Measurements from ENCODE around the gene RPL5. TPM values are rescaled to one million over a fixed set of nuclear protein-coding genes. Genes with fewer than 3 reads are reported as not detected.

Gene RPL5
- total and polyA plus RNA-seq, 2 of the 8 experiments (the other 6 are each of a cell fraction or from before 2014, with no cell fraction given): 1,506 to 2,034 TPM

DNA sequence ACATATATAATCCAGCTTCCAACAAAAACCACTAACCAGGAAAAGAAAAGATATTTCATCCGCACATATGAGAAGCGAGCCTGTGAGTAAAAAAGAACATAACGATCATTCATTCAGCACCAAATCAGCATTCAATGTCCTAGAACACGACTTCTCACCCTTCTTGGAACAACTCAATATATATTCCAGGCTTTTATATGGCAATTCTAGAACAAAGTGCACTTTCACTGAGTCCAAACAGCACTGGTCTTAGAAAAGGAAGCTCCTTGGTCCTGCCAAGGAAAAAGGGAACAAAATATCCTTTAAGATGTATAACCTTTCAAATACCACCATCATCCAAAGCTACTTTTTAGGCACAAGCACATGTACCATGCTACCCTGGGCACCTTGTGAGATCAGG, 44.5 kb downstream of the RPL5 start:
- FAIRE-seq (no peak), DNase-seq (ENCODE audit: low read depth in 1 of 2, low spot score in 2 of 2) (no peak)
- no peak overlapping the region for H3K18ac ChIP-seq (ENCODE audit: extremely low read depth, low read length)
- no peak overlapping the region for H3K23ac ChIP-seq (ENCODE audit: insufficient read length)
- no peak overlapping the region for H4K8ac ChIP-seq (ENCODE audit: extremely low read depth, insufficient read depth, low read length)
- H3K79me1 ChIP-seq (ENCODE audit: low read depth, low read length): no peaks in the 10 kb centered on the region
- no peak overlapping the region for H2BK15ac ChIP-seq (ENCODE audit: low read length)
- ChIA-PET POLR2A (ENCODE audit: partially characterized antibody) (interaction anchor here (1.1 to 1.4 kb wide), 2 partner anchors 84 to 124 kb away, joined by 3 read pairs; no protein-coding TSS in a partner anchor), CTCF (ENCODE audit: partially characterized antibody) (interaction anchor here (0.6 to 3.0 kb wide), 6 partner anchors 17 to 186 kb away, joined by 3 to 16 read pairs (median 3); no protein-coding TSS in a partner anchor)
- no peak overlapping the region for H2AK5ac ChIP-seq (ENCODE audit: low read depth, low read length)
- no peaks in the 10 kb centered on the region; a peak in 1 of 8 replicates for H3K36me3 ChIP-seq (ENCODE audit: control insufficient read depth in 2 of 4, insufficient read depth in 4 of 4, low read length in 3 of 4)
- H2BK12ac ChIP-seq (ENCODE audit: low read depth, low read length): no peak overlapping the region
- no peak overlapping the region for H3K14ac ChIP-seq (ENCODE audit: insufficient read length)
- no peak overlapping the region for H3K4ac ChIP-seq (replicated peaks; ENCODE audit: insufficient read length, low read depth, low read length)
- H3K4me2 ChIP-seq (ENCODE audit: insufficient read depth in 1 of 2, low read depth in 2 of 2, low read length in 2 of 2): no peak overlapping the region
- no peak overlapping the region for H2AFZ ChIP-seq (ENCODE audit: low read length)
- no peaks in the 10 kb centered on the region; a peak in 2 of 7 replicates for H3K4me1 ChIP-seq (replicated peaks in 1 of 4; ENCODE audit: control insufficient read depth in 3 of 4, insufficient read depth in 4 of 4, low read length in 3 of 4)
- H3K27ac ChIP-seq (ENCODE audit: low read depth, low read length): no peak overlapping the region
- H4K91ac ChIP-seq (replicated peaks; ENCODE audit: insufficient read length, low read length): no peak overlapping the region
- no peak overlapping the region for H3K4me3 ChIP-seq (ENCODE audit: extremely low read depth in 1 of 4, insufficient read depth in 2 of 4, low read depth in 3 of 4, low read length in 4 of 4)
- H2BK5ac ChIP-seq (ENCODE audit: low read depth, low read length): no peak overlapping the region
- H4K20me1 ChIP-seq (replicated peaks in 1 of 2; ENCODE audit: control insufficient read depth in 1 of 2, insufficient read depth in 2 of 2, low read length in 2 of 2): no peaks in the 10 kb centered on the region
- H2BK20ac ChIP-seq (ENCODE audit: low read length): no peak overlapping the region
- H3K9me3 ChIP-seq (ENCODE audit: insufficient read depth in 2 of 2, low read depth in 1 of 2, low read length in 1 of 2): 0 out of 4 replicates have a peak, but pooled peaks cover 0 to 6% of the 10 kb centered on the region in 2 experiments
- no peak overlapping the region for H3K56ac ChIP-seq (replicated peaks; ENCODE audit: insufficient read length, low read depth, low read length)
- H3K79me2 ChIP-seq (ENCODE audit: control insufficient read depth in 1 of 2, insufficient read depth in 2 of 2, low read length in 2 of 2): no peaks in the 10 kb centered on the region
- no peak overlapping the region for H2BK120ac ChIP-seq (replicated peaks; ENCODE audit: low read depth, low read length)
- no peak overlapping the region for H3K9ac ChIP-seq (replicated peaks in 1 of 4; ENCODE audit: extremely low read depth in 1 of 4, low read depth in 3 of 4, low read length in 3 of 4)
- H3K27me3 ChIP-seq (replicated peaks in 1 of 4; ENCODE audit: control insufficient read depth in 3 of 4, extremely low read depth in 1 of 4, insufficient read depth in 3 of 4, low read length in 3 of 4): no peaks in the 10 kb centered on the region
- WGBS, 2 experiments (ENCODE audit: extremely low coverage in 1 of 2, insufficient coverage in 1 of 2, insufficient read length in 1 of 2, insufficient replicate concordance in 2 of 2, low coverage in 1 of 2, low lambda C conversion rate in 2 of 2, missing lambda C conversion rate in 1 of 2): 95% methylated on average over 4 of the region's 4 CpGs; no CpG with 5 or more reads in 1 of the 2 experiments
- H3K23me2 ChIP-seq (ENCODE audit: low read depth, low read length): no peaks in the 10 kb centered on the region
- no peak overlapping the region for H4K5ac ChIP-seq (ENCODE audit: insufficient read length, low read depth, low read length)
- TF ChIP-seq ZNF274 (IDR thresholded peaks at IDR 0.05; ENCODE audit: borderline replicate concordance, extremely low read depth, low read length): no peak
- TF ChIP-seq BACH1 (IDR thresholded peaks at IDR 0.05; ENCODE audit: low read length): no peak
- no peak for TF ChIP-seq GTF2F1 (IDR thresholded peaks at IDR 0.05; ENCODE audit: borderline replicate concordance, low read depth, low read length)
- no peak for TF ChIP-seq JUND (IDR thresholded peaks at IDR 0.05; ENCODE audit: low read length)
- no peak for TF ChIP-seq EGR1 (IDR thresholded peaks at IDR 0.05; ENCODE audit: borderline replicate concordance, low read depth, low read length)
- no peak for TF ChIP-seq POLR2AphosphoS5 (IDR thresholded peaks at IDR 0.05; ENCODE audit: low read depth, low read length)
- no peak for TF ChIP-seq NRF1 (IDR thresholded peaks at IDR 0.05; ENCODE audit: low read depth, low read length)
- TF ChIP-seq RAD21 (IDR thresholded peaks at IDR 0.05 in 1 of 2, conservative IDR thresholded peaks at IDR 0.05 in 1 of 2; ENCODE audit: low read depth in 2 of 2, low read length in 2 of 2): no peak
